A549 (cell line): ENCODE results near the gene CD58. TPM values are rescaled to one million over a fixed set of nuclear protein-coding genes. Genes with fewer than 3 reads are reported as not detected.

Experiments
- ATAC-seq, 2 experiments: fragments of 200-7000 bp in 1 of 2; fragments of >200 bp in 1 of 2; cut with Nextera tagmentation in 1 of 2; cut with Tn5 transposase in 1 of 2; 3 replicates each; pipeline versions ENCODE4 v1.8.0 to v1.9.1; 2018 to 2020; ENCODE audit warnings: mild to moderate bottlenecking in 1 of 2, moderate library complexity in 1 of 2
- CTCF ChIA-PET: fragments of 300-600 bp; sonication (Branson Sonifier 250); formaldehyde crosslinking; extraction: SDS; loops from one replicate; lab custom pipeline; 2021; ENCODE audit warnings: antibody characterized with exemption, inconsistent platforms; lab: Yijun Ruan, JAX
- POLR2A ChIA-PET: fragments of 350-600 bp; formaldehyde crosslinking; extraction: SDS; loops from one replicate; lab custom pipeline; 2021; ENCODE audit warnings: antibody characterized with exemption, inconsistent platforms; lab: Yijun Ruan, JAX
- DNase-seq, 2 experiments: peaks; one replicate each; pipeline versions ENCODE4 v3.0.0 to v3.0.0-alpha.2; 2011 to 2016; ENCODE audit warnings: low read depth in 1 of 2, low spot score in 1 of 2
- FAIRE-seq: peaks from 2 replicates; lab custom pipeline; 2011; peaks lifted over from hg19 to GRCh38; lab: Jason Lieb, UNC
- H3K27ac ChIP-seq, 2 experiments: fragments of >200 bp; sonication (Bioruptor Twin); formaldehyde crosslinking; 3 replicates each; pipeline ENCODE4 v1.5.1; 2016 to 2017
- H3K4me1 ChIP-seq: fragments of >200 bp; sonication (Bioruptor Twin); formaldehyde crosslinking; 3 replicates; pipeline ENCODE4 v1.6.1; 2016
- H3K4me2 ChIP-seq: fragments of >200 bp; sonication (Bioruptor Twin); formaldehyde crosslinking; 3 replicates; pipeline ENCODE4 v1.6.1; 2016
- H3K4me3 ChIP-seq: fragments of >200 bp; sonication (Bioruptor Twin); formaldehyde crosslinking; 3 replicates; pipeline ENCODE4 v1.5.1; 2016
- H3K9me3 ChIP-seq: fragments of >200 bp; sonication (Bioruptor Twin); formaldehyde crosslinking; 3 replicates; pipeline ENCODE4 v1.6.1; 2016
- CHD4 ChIP-seq: fragments of 200-600 bp; sonication (generic); IDR thresholded peaks from 2 replicates; pipeline ENCODE4 v1.6.1; 2016; ENCODE audit warnings: antibody characterized with exemption, mild to moderate bottlenecking, borderline replicate concordance
- EHF ChIP-seq: fragments of 250-450 bp; sonication (Bioruptor Pico); IDR thresholded peaks from 2 replicates; pipeline ENCODE4 v1.5.0; 2020; ENCODE audit warnings: mild to moderate bottlenecking
- HOXB5 ChIP-seq: fragments of 250-450 bp; sonication (Bioruptor Pico); IDR thresholded peaks from 2 replicates; pipeline ENCODE4 v1.5.0; 2020; ENCODE audit warnings: mild to moderate bottlenecking, moderate library complexity
- JUNB ChIP-seq: fragments of >200 bp; sonication (Bioruptor Twin); formaldehyde crosslinking; IDR thresholded peaks from 2 replicates; pipeline ENCODE4 v1.6.1; 2016
- KDM1A ChIP-seq: fragments of 200-600 bp; sonication (generic); IDR thresholded peaks from 2 replicates; pipeline ENCODE4 v1.6.1; 2016; ENCODE audit warnings: low read depth, mild to moderate bottlenecking
- KDM5A ChIP-seq: fragments of 200-600 bp; sonication (generic); IDR thresholded peaks from 2 replicates; pipeline ENCODE4 v1.6.1; 2016; ENCODE audit warnings: antibody characterized with exemption, mild to moderate bottlenecking
- MAFK ChIP-seq: fragments of 450-650 bp; IDR thresholded peaks from 2 replicates; pipeline ENCODE4 v1.6.1; 2014; ENCODE audit not compliant: partially characterized antibody
- MYC ChIP-seq: IDR thresholded peaks from 2 replicates; pipeline ENCODE4 v1.6.1; 2012; ENCODE audit warnings: mild to moderate bottlenecking, inconsistent platforms, low read length, improper control_type of control experiment, borderline replicate concordance
- NFE2L2 ChIP-seq: fragments of 150-350 bp; conservative IDR thresholded peaks from 2 replicates; pipeline ENCODE4 v1.6.1; 2014; ENCODE audit warnings: low read length
- SMC3 ChIP-seq: fragments of >200 bp; sonication (Bioruptor Twin); formaldehyde crosslinking; IDR thresholded peaks from 3 replicates; pipeline ENCODE4 v1.6.1; 2018; ENCODE audit warnings: inconsistent platforms
- TP53 ChIP-seq: fragments of 250-450 bp; sonication (Bioruptor Pico); IDR thresholded peaks from 2 replicates; pipeline ENCODE4 v1.5.0; 2021; ENCODE audit warnings: mild to moderate bottlenecking, moderate library complexity
- ZNF302 ChIP-seq: fragments of 250-450 bp; sonication (Bioruptor Pico); IDR thresholded peaks from 2 replicates; pipeline ENCODE4 v1.9.0; 2021; ENCODE audit warnings: inconsistent platforms, mild to moderate bottlenecking, moderate library complexity
- WGBS: methylation state at CpG from one replicate; pipeline ENCODE4 v1.1.6; 2017; ENCODE audit errors: missing lambda C conversion rate; 5-methylcytosine and 5-hydroxymethylcytosine counted together
- polyA plus RNA-seq, 4 experiments: library from polyadenylated mRNA; depleted of rRNA in 3 of 4; stranded (reverse); fragments of >200 nt; fragmentation: RNase III in 1 of 4; extraction: RNeasy Plus Mini Kit Qiagen cat#74134 plus additional on column Dnase treatment in 1 of 4; gene quantifications; 2 replicates in 3 of 4; 3 replicates in 1 of 4; pipeline ENCODE4 v1.2.3, GENCODE V29; 2011 to 2017
- TF ChIP-seq, protein P1 (sequence below): fragments of 450-650 bp; IDR thresholded peaks from 2 replicates; pipeline ENCODE4 v1.6.1; 2014; ENCODE audit warnings: antibody characterized with exemption
- TF ChIP-seq, protein P2 (sequence below): fragments of >200 bp; sonication (Bioruptor Twin); formaldehyde crosslinking; IDR thresholded peaks from 3 replicates; pipeline ENCODE4 v1.6.1; 2016
- TF ChIP-seq, protein P3 (sequence below): fragments of 150-350 bp; IDR thresholded peaks from 2 replicates; pipeline ENCODE4 v1.6.1; 2014; ENCODE audit warnings: low read depth, mild to moderate bottlenecking, low read length
- TF ChIP-seq, protein P4 (sequence below): fragments of 250-450 bp; sonication (Bioruptor Pico); IDR thresholded peaks from 2 replicates; pipeline ENCODE4 v1.5.0; 2020; ENCODE audit warnings: low read depth, mild to moderate bottlenecking, moderate library complexity
- TF ChIP-seq, protein P5 (sequence below): IDR thresholded peaks from 2 replicates; pipeline ENCODE4 v1.6.1; 2012

The CD58 gene
- polyA plus RNA-seq, 2 of the 4 experiments (the other 2 are of a cell fraction), result 22.4 to 38.4 TPM

DNA sequence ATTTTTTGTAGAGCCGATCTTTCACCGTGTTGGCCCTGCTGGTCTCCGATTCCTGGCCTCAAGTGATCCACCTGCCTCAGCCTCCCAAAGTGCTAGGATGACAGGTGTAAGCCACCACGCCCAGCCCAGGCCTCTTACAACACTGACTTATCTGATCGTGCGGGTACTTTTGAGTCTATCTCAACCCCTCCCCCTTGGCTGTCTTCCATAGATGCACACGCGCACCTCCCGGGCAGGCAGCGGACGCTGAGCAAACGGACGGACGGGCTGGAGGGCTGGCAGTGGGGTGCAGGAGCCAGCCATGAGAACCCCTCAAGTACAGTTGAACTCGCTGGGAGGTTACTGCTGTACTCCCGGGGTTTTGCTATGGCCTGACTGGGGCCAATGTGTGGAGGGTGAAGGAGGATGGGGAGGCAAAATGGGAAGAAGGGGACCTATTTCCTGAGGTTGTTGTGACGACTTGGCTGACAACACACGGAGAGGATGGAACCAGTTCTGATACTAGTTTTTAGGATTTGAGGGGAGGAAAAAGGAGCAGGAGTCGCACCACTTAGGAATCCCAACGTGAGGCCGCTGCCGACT is 959 bp downstream of the CD58 start (continued):
- TF ChIP-seq, protein P1, sequence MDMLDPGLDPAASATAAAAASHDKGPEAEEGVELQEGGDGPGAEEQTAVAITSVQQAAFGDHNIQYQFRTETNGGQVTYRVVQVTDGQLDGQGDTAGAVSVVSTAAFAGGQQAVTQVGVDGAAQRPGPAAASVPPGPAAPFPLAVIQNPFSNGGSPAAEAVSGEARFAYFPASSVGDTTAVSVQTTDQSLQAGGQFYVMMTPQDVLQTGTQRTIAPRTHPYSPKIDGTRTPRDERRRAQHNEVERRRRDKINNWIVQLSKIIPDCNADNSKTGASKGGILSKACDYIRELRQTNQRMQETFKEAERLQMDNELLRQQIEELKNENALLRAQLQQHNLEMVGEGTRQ, result no peak
- TF ChIP-seq, all 56 proteins: peak for 0

DNA sequence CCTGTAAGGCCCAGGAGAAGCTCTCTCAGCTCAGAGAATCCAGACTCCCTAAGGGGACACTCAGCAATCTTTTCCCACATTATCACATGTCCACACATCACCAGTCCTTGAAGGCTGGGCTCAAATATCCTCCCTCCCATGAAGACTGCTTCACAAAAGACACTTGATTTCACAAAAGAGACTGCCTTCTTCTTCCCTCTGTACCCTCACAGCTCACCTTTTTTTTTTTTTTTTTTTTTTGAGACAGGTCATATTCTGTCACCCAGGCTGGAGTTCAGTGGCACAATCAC is 1.5 kb downstream of the CD58 start:
- Histone ChIP-seq H3K9me3 (no peaks in the 10 kb centered on the region), H3K27ac (peak overlapping the region in 1 of 2 experiments; percentile 100; a peak in 3 of 6 replicates), H3K4me1 (peaks cover 39% of the 10 kb centered on the region), H3K4me3 (peak overlapping the region; percentile 79; the same call in 1 of the 3 replicates), H3K4me2 (peak overlapping the region; percentile 90)
- DNase-seq (no peak), FAIRE-seq (no peak), ATAC-seq (no peak)
- POLR2A ChIA-PET, result interaction anchor here (0.6 kb wide), 1 partner anchor 316 kb away, joined by 6 read pairs; no protein-coding TSS in a partner anchor
- CTCF ChIA-PET, result interaction anchor here (0.7 to 0.8 kb wide), 2 partner anchors 11 to 430 kb away, joined by 3 to 5 read pairs; no protein-coding TSS in a partner anchor
- TF ChIP-seq NFE2L2 (no peak), CHD4 (no peak), EHF (CRISPR knock-in tag) (no peak), ZNF302 (CRISPR knock-in tag) (no peak), JUNB (no peak)
- TF ChIP-seq, protein P2, sequence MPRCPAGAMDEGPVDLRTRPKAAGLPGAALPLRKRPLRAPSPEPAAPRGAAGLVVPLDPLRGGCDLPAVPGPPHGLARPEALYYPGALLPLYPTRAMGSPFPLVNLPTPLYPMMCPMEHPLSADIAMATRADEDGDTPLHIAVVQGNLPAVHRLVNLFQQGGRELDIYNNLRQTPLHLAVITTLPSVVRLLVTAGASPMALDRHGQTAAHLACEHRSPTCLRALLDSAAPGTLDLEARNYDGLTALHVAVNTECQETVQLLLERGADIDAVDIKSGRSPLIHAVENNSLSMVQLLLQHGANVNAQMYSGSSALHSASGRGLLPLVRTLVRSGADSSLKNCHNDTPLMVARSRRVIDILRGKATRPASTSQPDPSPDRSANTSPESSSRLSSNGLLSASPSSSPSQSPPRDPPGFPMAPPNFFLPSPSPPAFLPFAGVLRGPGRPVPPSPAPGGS, result no peak
- TF ChIP-seq, protein P3, sequence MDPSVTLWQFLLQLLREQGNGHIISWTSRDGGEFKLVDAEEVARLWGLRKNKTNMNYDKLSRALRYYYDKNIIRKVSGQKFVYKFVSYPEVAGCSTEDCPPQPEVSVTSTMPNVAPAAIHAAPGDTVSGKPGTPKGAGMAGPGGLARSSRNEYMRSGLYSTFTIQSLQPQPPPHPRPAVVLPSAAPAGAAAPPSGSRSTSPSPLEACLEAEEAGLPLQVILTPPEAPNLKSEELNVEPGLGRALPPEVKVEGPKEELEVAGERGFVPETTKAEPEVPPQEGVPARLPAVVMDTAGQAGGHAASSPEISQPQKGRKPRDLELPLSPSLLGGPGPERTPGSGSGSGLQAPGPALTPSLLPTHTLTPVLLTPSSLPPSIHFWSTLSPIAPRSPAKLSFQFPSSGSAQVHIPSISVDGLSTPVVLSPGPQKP, result no peak
- TF ChIP-seq, protein P4, sequence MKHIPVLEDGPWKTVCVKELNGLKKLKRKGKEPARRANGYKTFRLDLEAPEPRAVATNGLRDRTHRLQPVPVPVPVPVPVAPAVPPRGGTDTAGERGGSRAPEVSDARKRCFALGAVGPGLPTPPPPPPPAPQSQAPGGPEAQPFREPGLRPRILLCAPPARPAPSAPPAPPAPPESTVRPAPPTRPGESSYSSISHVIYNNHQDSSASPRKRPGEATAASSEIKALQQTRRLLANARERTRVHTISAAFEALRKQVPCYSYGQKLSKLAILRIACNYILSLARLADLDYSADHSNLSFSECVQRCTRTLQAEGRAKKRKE, result no peak

DNA sequence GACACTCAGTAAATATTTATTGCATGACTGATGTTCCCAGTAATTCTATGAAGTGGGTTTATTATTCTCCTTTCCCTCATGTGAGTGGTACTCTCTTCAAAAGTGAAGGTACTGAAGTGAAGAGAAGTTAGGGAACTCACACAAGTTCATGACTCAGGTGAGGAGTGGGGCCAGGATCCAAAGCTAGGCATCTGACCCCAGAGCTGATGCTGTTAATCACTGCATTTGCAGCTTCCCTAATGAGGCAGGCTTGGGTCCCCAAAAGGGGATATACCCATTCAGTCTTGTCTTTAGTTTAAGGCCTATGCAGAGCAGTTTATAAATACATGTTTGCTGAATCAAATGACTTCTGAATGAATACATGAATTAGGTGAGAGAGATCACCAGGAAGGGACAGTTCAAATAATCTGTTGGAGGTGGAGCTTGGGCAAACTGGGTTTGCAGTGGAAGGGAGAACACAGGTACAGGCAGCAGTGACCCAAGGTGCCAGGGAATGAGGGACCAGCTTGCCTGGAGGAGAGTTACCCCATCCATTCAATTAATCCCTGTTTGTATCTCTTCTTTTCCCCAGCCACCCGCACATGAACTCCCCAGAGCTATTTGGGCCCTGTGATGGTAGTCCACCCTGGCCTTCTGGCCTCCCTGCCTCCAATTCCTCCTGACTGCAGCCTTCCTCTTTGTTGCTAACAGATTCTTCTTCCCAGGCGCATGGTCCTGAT is 2.0 kb downstream of the CD58 start:
- FAIRE-seq (no peak), DNase-seq (no peak), ATAC-seq (no peak)
- Histone ChIP-seq H3K9me3 (no peaks in the 10 kb centered on the region), H3K27ac (0 out of 6 replicates have a peak overlapping the region, but pooled peaks of 1 of the 2 experiments have one; percentile 13), H3K4me2 (peak overlapping the region; percentile 90), H3K4me1 (peaks cover 39% of the 10 kb centered on the region), H3K4me3 (no peak overlapping the region)
- ChIA-PET POLR2A (interaction anchor here (0.6 kb wide), 1 partner anchor 316 kb away, joined by 6 read pairs; no protein-coding TSS in a partner anchor), CTCF (interaction anchor here (0.7 to 0.8 kb wide), 2 partner anchors 10 to 430 kb away, joined by 3 to 5 read pairs; no protein-coding TSS in a partner anchor)
- TF ChIP-seq KDM5A (no peak), MYC (no peak), SMC3 (no peak), KDM1A (no peak), MAFK (no peak), TP53 (CRISPR knock-in tag) (no peak), HOXB5 (CRISPR knock-in tag) (no peak)
- TF ChIP-seq, protein P5, sequence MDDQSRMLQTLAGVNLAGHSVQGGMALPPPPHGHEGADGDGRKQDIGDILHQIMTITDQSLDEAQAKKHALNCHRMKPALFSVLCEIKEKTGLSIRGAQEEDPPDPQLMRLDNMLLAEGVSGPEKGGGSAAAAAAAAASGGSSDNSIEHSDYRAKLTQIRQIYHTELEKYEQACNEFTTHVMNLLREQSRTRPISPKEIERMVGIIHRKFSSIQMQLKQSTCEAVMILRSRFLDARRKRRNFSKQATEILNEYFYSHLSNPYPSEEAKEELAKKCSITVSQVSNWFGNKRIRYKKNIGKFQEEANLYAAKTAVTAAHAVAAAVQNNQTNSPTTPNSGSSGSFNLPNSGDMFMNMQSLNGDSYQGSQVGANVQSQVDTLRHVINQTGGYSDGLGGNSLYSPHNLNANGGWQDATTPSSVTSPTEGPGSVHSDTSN, result no peak
- 100% methylated on average over 2 of the region's 2 CpGs for WGBS
